A549 (cell line): Measurements from ENCODE around the gene MAPK6. TPM values are rescaled to one million over a fixed set of nuclear protein-coding genes. Genes with fewer than 3 reads are reported as not detected.

Experiments
- ATAC-seq, 2 experiments: fragments of 200-7000 bp in 1 of 2; fragments of >200 bp in 1 of 2; cut with Nextera tagmentation in 1 of 2; cut with Tn5 transposase in 1 of 2; 3 replicates each; pipeline versions ENCODE4 v1.8.0 to v1.9.1; 2018 to 2020; ENCODE audit warnings: mild to moderate bottlenecking in 1 of 2, moderate library complexity in 1 of 2
- CTCF ChIA-PET: fragments of 300-600 bp; sonication (Branson Sonifier 250); formaldehyde crosslinking; extraction: SDS; loops from one replicate; lab custom pipeline; 2021; ENCODE audit warnings: antibody characterized with exemption, inconsistent platforms; lab: Yijun Ruan, JAX
- POLR2A ChIA-PET: fragments of 350-600 bp; formaldehyde crosslinking; extraction: SDS; loops from one replicate; lab custom pipeline; 2021; ENCODE audit warnings: antibody characterized with exemption, inconsistent platforms; lab: Yijun Ruan, JAX
- DNase-seq, 2 experiments: peaks; one replicate each; pipeline versions ENCODE4 v3.0.0 to v3.0.0-alpha.2; 2011 to 2016; ENCODE audit warnings: low read depth in 1 of 2, low spot score in 1 of 2
- FAIRE-seq: peaks from 2 replicates; lab custom pipeline; 2011; peaks lifted over from hg19 to GRCh38; lab: Jason Lieb, UNC
- H3K27ac ChIP-seq, 2 experiments: fragments of >200 bp; sonication (Bioruptor Twin); formaldehyde crosslinking; 3 replicates each; pipeline ENCODE4 v1.5.1; 2016 to 2017
- H3K4me1 ChIP-seq: fragments of >200 bp; sonication (Bioruptor Twin); formaldehyde crosslinking; 3 replicates; pipeline ENCODE4 v1.6.1; 2016
- H3K4me2 ChIP-seq: fragments of >200 bp; sonication (Bioruptor Twin); formaldehyde crosslinking; 3 replicates; pipeline ENCODE4 v1.6.1; 2016
- H3K4me3 ChIP-seq: fragments of >200 bp; sonication (Bioruptor Twin); formaldehyde crosslinking; 3 replicates; pipeline ENCODE4 v1.5.1; 2016
- H3K9me3 ChIP-seq: fragments of >200 bp; sonication (Bioruptor Twin); formaldehyde crosslinking; 3 replicates; pipeline ENCODE4 v1.6.1; 2016
- CBX2 ChIP-seq: fragments of 200-600 bp; sonication (generic); IDR thresholded peaks from 2 replicates; pipeline ENCODE4 v1.6.1; 2016; ENCODE audit warnings: low read depth, mild to moderate bottlenecking, borderline replicate concordance
- EHMT2 ChIP-seq: fragments of 200-600 bp; sonication (generic); IDR thresholded peaks from 2 replicates; pipeline ENCODE4 v1.6.1; 2016; ENCODE audit warnings: antibody characterized with exemption, low read depth, mild to moderate bottlenecking, moderate library complexity
- EP300 ChIP-seq, 2 experiments: fragments of >200 bp; sonication (Bioruptor Twin); formaldehyde crosslinking; IDR thresholded peaks; 2 replicates in 1 of 2; 3 replicates in 1 of 2; pipeline ENCODE4 v1.6.1; 2016 to 2017
- FOSB ChIP-seq: fragments of 250-450 bp; sonication (Bioruptor Pico); IDR thresholded peaks from 2 replicates; pipeline ENCODE4 v1.5.0; 2020; ENCODE audit warnings: mild to moderate bottlenecking, moderate library complexity
- FOSL2 ChIP-seq, 2 experiments: fragments of 450-650 bp in 1 of 2; fragments of >200 bp in 1 of 2; sonication (Bioruptor Twin) in 1 of 2; formaldehyde crosslinking; IDR thresholded peaks; 2 replicates each; pipeline versions ENCODE4 v1.5.0 to v1.6.1; 2016 to 2020; ENCODE audit warnings: mild to moderate bottlenecking in 1 of 2, moderate library complexity in 1 of 2
- GATA3 ChIP-seq: IDR thresholded peaks from 2 replicates; pipeline ENCODE4 v1.6.1; 2012; ENCODE audit warnings: borderline replicate concordance
- JUNB ChIP-seq: fragments of >200 bp; sonication (Bioruptor Twin); formaldehyde crosslinking; IDR thresholded peaks from 2 replicates; pipeline ENCODE4 v1.6.1; 2016
- MAX ChIP-seq: IDR thresholded peaks from 2 replicates; pipeline ENCODE4 v1.6.1; 2012
- NR3C1 ChIP-seq: fragments of >200 bp; sonication (Bioruptor Twin); formaldehyde crosslinking; IDR thresholded peaks from 3 replicates; pipeline ENCODE4 v1.6.1; 2017
- SMC3 ChIP-seq: fragments of >200 bp; sonication (Bioruptor Twin); formaldehyde crosslinking; IDR thresholded peaks from 3 replicates; pipeline ENCODE4 v1.6.1; 2018; ENCODE audit warnings: inconsistent platforms
- TFCP2L1 ChIP-seq: fragments of 250-450 bp; sonication (Bioruptor Pico); IDR thresholded peaks from 2 replicates; pipeline ENCODE4 v1.5.0; 2021; ENCODE audit warnings: mild to moderate bottlenecking
- USF2 ChIP-seq: fragments of 450-650 bp; IDR thresholded peaks from 2 replicates; pipeline ENCODE4 v1.6.1; 2014; ENCODE audit warnings: antibody characterized with exemption
- ZC3H11A ChIP-seq: fragments of 450-650 bp; IDR thresholded peaks from 2 replicates; pipeline ENCODE4 v1.6.1; 2014; ENCODE audit warnings: antibody characterized with exemption, mild to moderate bottlenecking
- WGBS: methylation state at CpG from one replicate; pipeline ENCODE4 v1.1.6; 2017; ENCODE audit errors: missing lambda C conversion rate; 5-methylcytosine and 5-hydroxymethylcytosine counted together
- polyA plus RNA-seq, 4 experiments: library from polyadenylated mRNA; depleted of rRNA in 3 of 4; stranded (reverse); fragments of >200 nt; fragmentation: RNase III in 1 of 4; extraction: RNeasy Plus Mini Kit Qiagen cat#74134 plus additional on column Dnase treatment in 1 of 4; gene quantifications; 2 replicates in 3 of 4; 3 replicates in 1 of 4; pipeline ENCODE4 v1.2.3, GENCODE V29; 2011 to 2017
- TF ChIP-seq, protein P1 (sequence below): IDR thresholded peaks from 2 replicates; pipeline ENCODE4 v1.6.1; 2012; ENCODE audit warnings: low read depth, borderline replicate concordance
- TF ChIP-seq, protein P2 (sequence below): fragments of 200-600 bp; sonication (generic); IDR thresholded peaks from 2 replicates; pipeline ENCODE4 v1.6.1; 2016; ENCODE audit warnings: antibody characterized with exemption, mild to moderate bottlenecking, moderate library complexity

The MAPK6 gene
- polyA plus RNA-seq, 2 of the 4 experiments (the other 2 are of a cell fraction): 49.1 to 126 TPM

- POLR2A ChIA-PET: interaction anchor here (0.6 to 0.7 kb wide), 2 partner anchors 14 to 172 kb away, joined by 3 to 4 read pairs; no protein-coding TSS in a partner anchor
- CTCF ChIA-PET: interaction anchor here (0.7 to 1.9 kb wide), 6 partner anchors 10 to 303 kb away, joined by 3 to 9 read pairs (median 3); no protein-coding TSS in a partner anchor
These were observed 12.2 kb upstream of the MAPK6 start for GRCh38 chr15:52006702-52007340.

DNA sequence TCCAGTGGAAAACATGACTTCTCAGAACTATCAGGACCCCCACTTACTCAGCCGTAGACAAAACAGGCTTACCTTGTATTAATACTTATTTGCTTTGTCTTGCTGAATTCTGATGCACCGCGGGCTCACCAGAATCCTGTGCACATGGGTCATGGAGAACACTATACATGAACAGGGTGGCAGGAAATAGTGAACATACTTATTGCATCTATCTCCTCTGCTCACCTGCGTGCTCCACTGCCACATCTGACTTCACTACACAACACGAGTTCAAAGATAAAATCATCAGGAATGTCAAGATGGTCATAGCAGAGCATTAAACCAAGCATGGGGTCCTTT lies 10.7 kb upstream of the MAPK6 start:
- no peak for ATAC-seq
- POLR2A ChIA-PET: no interaction called here
- no peak for FAIRE-seq
- 91% methylated on average over 5 of the region's 5 CpGs for WGBS
- 0 out of 3 replicates have a peak overlapping the region, but pooled peaks have one; percentile 32 for H3K4me2 ChIP-seq
- peaks cover 54% of the 10 kb centered on the region for H3K4me1 ChIP-seq
- peak overlapping the region; percentile 6 to 14; a peak in 3 of 6 replicates for H3K27ac ChIP-seq
- DNase-seq: no peak
- no peaks in the 10 kb centered on the region for H3K9me3 ChIP-seq
- H3K4me3 ChIP-seq: no peak overlapping the region
- TF ChIP-seq, protein P1, sequence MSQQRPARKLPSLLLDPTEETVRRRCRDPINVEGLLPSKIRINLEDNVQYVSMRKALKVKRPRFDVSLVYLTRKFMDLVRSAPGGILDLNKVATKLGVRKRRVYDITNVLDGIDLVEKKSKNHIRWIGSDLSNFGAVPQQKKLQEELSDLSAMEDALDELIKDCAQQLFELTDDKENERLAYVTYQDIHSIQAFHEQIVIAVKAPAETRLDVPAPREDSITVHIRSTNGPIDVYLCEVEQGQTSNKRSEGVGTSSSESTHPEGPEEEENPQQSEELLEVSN: no peak
- TF ChIP-seq EP300 (IDR thresholded peaks at IDR 0.05): no peak
- CTCF ChIA-PET: interaction anchor here (0.7 to 1.9 kb wide), 2 partner anchors 29 to 70 kb away, joined by 3 to 4 read pairs; no protein-coding TSS in a partner anchor

More at GRCh38 chr15:52006702-52007340, 12.2 kb upstream of the MAPK6 start:
- ATAC-seq (no peak; a peak in 1 of 6 replicates), DNase-seq (no peak), FAIRE-seq (no peak)
- Histone ChIP-seq H3K9me3 (no peaks in the 10 kb centered on the region), H3K4me1 (peaks cover 39% of the 10 kb centered on the region), H3K4me2 (peak overlapping the region; percentile 12; the same call in 1 of the 3 replicates), H3K4me3 (no peak overlapping the region), H3K27ac (peak overlapping the region; percentile 9 to 45; a peak in 4 of 6 replicates)
- TF ChIP-seq CBX2 (no peak), EP300 (IDR thresholded peaks at IDR 0.05) (no peak)
- whole genome bisulfite sequencing: 88% methylated on average over 3 of the region's 3 CpGs

GRCh38 chr15:52008698-52009434 lies 10.2 kb upstream of the MAPK6 start:
- ATAC-seq: peak in 1 of 2 experiments; percentile 21; a peak in 3 of 6 replicates
- Histone ChIP-seq H3K27ac (peak overlapping the region; percentile 6 to 14; a peak in 2 of 6 replicates), H3K4me1 (peaks cover 58% of the 10 kb centered on the region), H3K4me3 (no peak overlapping the region)
- peak in 1 of 2 experiments; percentile 61 for DNase-seq
- WGBS: 48% methylated on average over 2 of the region's 2 CpGs
- no peak for FAIRE-seq
- POLR2A ChIA-PET: no interaction called here
- 0 out of 2 replicates have a peak, but pooled peaks have one; percentile 19 for TF ChIP-seq USF2
- TF ChIP-seq, protein P2, sequence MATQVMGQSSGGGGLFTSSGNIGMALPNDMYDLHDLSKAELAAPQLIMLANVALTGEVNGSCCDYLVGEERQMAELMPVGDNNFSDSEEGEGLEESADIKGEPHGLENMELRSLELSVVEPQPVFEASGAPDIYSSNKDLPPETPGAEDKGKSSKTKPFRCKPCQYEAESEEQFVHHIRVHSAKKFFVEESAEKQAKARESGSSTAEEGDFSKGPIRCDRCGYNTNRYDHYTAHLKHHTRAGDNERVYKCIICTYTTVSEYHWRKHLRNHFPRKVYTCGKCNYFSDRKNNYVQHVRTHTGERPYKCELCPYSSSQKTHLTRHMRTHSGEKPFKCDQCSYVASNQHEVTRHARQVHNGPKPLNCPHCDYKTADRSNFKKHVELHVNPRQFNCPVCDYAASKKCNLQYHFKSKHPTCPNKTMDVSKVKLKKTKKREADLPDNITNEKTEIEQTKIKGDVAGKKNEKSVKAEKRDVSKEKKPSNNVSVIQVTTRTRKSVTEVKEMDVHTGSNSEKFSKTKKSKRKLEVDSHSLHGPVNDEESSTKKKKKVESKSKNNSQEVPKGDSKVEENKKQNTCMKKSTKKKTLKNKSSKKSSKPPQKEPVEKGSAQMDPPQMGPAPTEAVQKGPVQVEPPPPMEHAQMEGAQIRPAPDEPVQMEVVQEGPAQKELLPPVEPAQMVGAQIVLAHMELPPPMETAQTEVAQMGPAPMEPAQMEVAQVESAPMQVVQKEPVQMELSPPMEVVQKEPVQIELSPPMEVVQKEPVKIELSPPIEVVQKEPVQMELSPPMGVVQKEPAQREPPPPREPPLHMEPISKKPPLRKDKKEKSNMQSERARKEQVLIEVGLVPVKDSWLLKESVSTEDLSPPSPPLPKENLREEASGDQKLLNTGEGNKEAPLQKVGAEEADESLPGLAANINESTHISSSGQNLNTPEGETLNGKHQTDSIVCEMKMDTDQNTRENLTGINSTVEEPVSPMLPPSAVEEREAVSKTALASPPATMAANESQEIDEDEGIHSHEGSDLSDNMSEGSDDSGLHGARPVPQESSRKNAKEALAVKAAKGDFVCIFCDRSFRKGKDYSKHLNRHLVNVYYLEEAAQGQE: no peak
- TF ChIP-seq, all 56 proteins: peak for 1
- peak overlapping the region; percentile 32 for H3K4me2 ChIP-seq
- CTCF ChIA-PET: interaction anchor here (1.9 kb wide), 1 partner anchor 69 kb away, joined by 4 read pairs; no protein-coding TSS in a partner anchor
- no peaks in the 10 kb centered on the region for H3K9me3 ChIP-seq

DNA sequence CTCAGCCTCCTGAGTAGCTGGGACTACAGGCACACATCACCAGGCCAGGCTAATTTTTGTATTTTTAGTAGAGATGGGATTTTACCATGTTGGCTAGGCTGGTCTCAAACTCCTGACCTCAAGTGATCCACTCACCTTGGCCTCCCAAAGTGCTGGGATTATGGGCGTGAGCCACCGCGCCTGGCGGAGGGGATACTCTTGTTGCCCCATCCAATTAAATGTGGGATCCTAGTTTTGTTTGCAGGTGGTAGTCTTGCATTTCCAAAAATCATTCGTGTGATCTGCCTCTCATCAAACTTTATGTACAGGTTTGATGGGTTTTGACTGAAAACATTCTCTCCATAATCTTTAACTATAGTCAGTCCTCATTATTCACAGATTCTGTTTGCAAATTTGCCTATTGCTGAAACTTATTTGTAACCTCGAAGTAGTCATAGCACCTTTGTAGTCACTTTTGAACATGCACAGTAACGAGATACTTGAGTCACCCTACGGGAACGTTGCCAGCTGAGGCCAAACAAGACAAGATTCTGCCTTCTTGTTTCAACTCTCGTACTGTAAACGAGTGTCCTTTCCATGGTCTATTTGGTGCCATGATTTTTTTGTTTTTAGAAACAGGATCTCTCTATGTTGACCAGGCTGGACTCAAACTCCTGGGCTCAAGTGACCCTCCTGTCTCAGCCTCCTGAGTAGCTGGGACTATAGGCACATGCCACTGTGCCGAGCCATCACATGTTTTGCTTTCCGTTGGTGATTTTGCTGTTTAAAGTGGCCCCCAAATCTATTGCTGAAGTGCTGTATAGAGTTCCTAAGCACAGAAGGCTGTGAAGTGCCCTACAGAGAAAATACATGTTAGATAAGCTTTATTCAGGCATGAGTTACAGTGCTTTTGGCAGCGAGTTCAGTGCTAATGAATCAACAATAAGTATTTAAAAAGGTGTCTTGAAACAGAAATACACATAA lies 8.1 kb upstream of the MAPK6 start:
- Histone ChIP-seq H3K27ac (peak overlapping the region; percentile 54 to 77), H3K9me3 (no peaks in the 10 kb centered on the region), H3K4me3 (no peak overlapping the region), H3K4me2 (peak overlapping the region; percentile 55), H3K4me1 (peaks cover 57% of the 10 kb centered on the region)
- TF ChIP-seq JUNB: no peak
- no peak for TF ChIP-seq ZC3H11A
- no peak for TF ChIP-seq TFCP2L1 (CRISPR knock-in tag)
- TF ChIP-seq FOSB: no peak
- TF ChIP-seq FOSL2 (IDR thresholded peaks at IDR 0.05): no peak
- peak; percentile 63 for TF ChIP-seq FOSL2 (CRISPR knock-in tag; IDR thresholded peaks at IDR 0.05)
- TF ChIP-seq MAX: peak; percentile 51
- TF ChIP-seq SMC3: no peak
- TF ChIP-seq EHMT2: no peak
- no peak for TF ChIP-seq GATA3
- TF ChIP-seq NR3C1: no peak
- CTCF ChIA-PET: interaction anchor here (1.2 kb wide), 1 partner anchor 39 kb away, joined by 3 read pairs; the partner anchor contains the start of gene LEO1
- FAIRE-seq (no peak), DNase-seq (peak in 1 of 2 experiments; percentile 77), ATAC-seq (peak; percentile 63 to 65; a peak in 5 of 6 replicates)
- POLR2A ChIA-PET: interaction anchor here (1.8 kb wide), 1 partner anchor 9 kb away, joined by 9 read pairs; no protein-coding TSS in a partner anchor
- 38% methylated on average over 14 of the region's 14 CpGs for WGBS
